Esophagus muscularis mucosa (tissue), 4 donors: Measurements from ENCODE around the gene GFPT2. TPM values are rescaled to one million over a fixed set of nuclear protein-coding genes. Genes with fewer than 3 reads are reported as not detected.

ENCODE experiments used
- DNase-seq: peaks from one replicate; pipeline ENCODE4 v3.0.0-alpha.2; 2017; ENCODE audit errors: extremely low spot score
- H3K27ac ChIP-seq, 4 donors: fragments of 200-600 bp; sonication (generic); replicated peaks in 1 of 4; 1 replicate in 3 of 4; 2 replicates in 1 of 4; pipeline ENCODE4 v1.5.1; 2016 to 2019; ENCODE audit warnings: mild to moderate bottlenecking in 1 of 4
- H3K27me3 ChIP-seq, 4 donors: fragments of 200-600 bp; sonication (generic); one replicate each; pipeline versions ENCODE4 v1.5.1 to v1.6.0; 2016 to 2019
- H3K36me3 ChIP-seq, 4 donors: fragments of 200-600 bp; sonication (generic); one replicate each; pipeline ENCODE4 v1.5.1; 2016 to 2019
- H3K4me1 ChIP-seq, 4 donors: fragments of 200-600 bp; sonication (generic); one replicate each; pipeline ENCODE4 v1.5.1; 2016 to 2019
- H3K4me3 ChIP-seq, 4 donors: fragments of 200-600 bp; sonication (generic); 1 replicate in 2 of 4; 2 replicates in 2 of 4; pipeline ENCODE4 v1.5.1; 2016 to 2019; ENCODE audit warnings: mild to moderate bottlenecking in 4 of 4, moderate library complexity in 1 of 4
- H3K9me3 ChIP-seq, 4 donors: fragments of 200-600 bp; sonication (generic); 1 replicate in 3 of 4; 2 replicates in 1 of 4; pipeline ENCODE4 v1.5.1; 2016 to 2019
- CTCF ChIP-seq, 3 experiments: fragments of 200-600 bp in 2 of 3; fragments of 450-650 bp in 1 of 3; sonication (generic) in 2 of 3; IDR thresholded peaks; one replicate each; pipeline ENCODE4 v1.5.1; 2017 to 2019; ENCODE audit warnings: antibody characterized with exemption in 3 of 3, mild to moderate bottlenecking in 2 of 3, moderate library complexity in 1 of 3
- EP300 ChIP-seq: sonication (generic); formaldehyde crosslinking; IDR thresholded peaks from one replicate; pipeline ENCODE4 v1.6.1; 2017; ENCODE audit warnings: antibody characterized with exemption
- POLR2A ChIP-seq: fragments of 450-650 bp; IDR thresholded peaks from one replicate; pipeline ENCODE4 v1.6.1; 2017; ENCODE audit warnings: antibody characterized with exemption, moderate library complexity, mild to moderate bottlenecking, low read depth
- POLR2AphosphoS5 ChIP-seq, 2 donors: sonication (generic); formaldehyde crosslinking; IDR thresholded peaks; one replicate each; pipeline ENCODE4 v1.6.1; 2017; ENCODE audit warnings: antibody characterized with exemption in 2 of 2
- WGBS: methylation state at CpG from one replicate; pipeline ENCODE4 v1.1.5; 2018; 5-methylcytosine and 5-hydroxymethylcytosine counted together
- intact Hi-C: fragments of 100-400 bp; cut with DNase I; formaldehyde crosslinking; loops from one replicate; pipeline ENCODE4 v1.15.1; 2023
- total RNA-seq, 4 donors: library from RNA; depleted of rRNA; stranded (reverse); fragments of >200 nt; gene quantifications; one replicate each; pipeline versions ENCODE4 v1.1.0 to v1.2.1, GENCODE V29; 2016

Gene GFPT2
- total RNA-seq, 4 donors from 2014 or later: 30.1 to 114 (median 33.6) TPM

DNA sequence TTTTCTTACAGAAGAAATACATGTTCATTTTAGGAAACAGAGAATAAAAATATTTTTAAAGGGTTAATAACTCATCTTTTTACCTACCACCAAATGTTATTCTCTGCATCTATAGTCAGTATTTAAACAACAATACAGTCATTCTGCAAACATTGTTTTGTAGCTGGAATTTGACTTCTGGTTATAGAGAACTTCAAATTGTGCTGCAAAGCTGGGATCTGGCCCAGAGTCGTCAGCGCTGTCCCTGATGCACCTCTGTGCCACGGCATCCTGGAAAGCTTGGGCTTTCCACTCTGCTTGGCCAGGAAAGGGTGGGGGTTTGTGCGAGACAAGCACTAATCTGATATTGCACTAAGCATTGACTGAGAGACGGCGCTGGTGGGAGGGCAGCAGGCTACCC is 5.0 kb upstream of the GFPT2 start:
- H3K9me3 ChIP-seq: no peaks in the 10 kb centered on the region
- peaks cover 0 to 14% (median 0%) of the 10 kb centered on the region in 4 donors for H3K27me3 ChIP-seq
- H3K4me3 ChIP-seq: no peak overlapping the region
- H3K36me3 ChIP-seq: no peaks in the 10 kb centered on the region
- peaks cover 7 to 14% (median 13%) of the 10 kb centered on the region in 4 donors for H3K4me1 ChIP-seq
- no peak for DNase-seq
- intact Hi-C loops: loop anchor here (10.0 kb wide), 2 partner anchors 63 to 137 kb away; partner anchors contain the start of genes CNOT6 and MAPK9
- H3K27ac ChIP-seq: no peak overlapping the region
- no peak for TF ChIP-seq POLR2AphosphoS5 (IDR thresholded peaks at IDR 0.05)
- TF ChIP-seq EP300: no peak
- TF ChIP-seq POLR2A: no peak
- no peak for TF ChIP-seq CTCF (IDR thresholded peaks at IDR 0.05)
- WGBS: 91% methylated on average over 6 of the region's 6 CpGs

DNA sequence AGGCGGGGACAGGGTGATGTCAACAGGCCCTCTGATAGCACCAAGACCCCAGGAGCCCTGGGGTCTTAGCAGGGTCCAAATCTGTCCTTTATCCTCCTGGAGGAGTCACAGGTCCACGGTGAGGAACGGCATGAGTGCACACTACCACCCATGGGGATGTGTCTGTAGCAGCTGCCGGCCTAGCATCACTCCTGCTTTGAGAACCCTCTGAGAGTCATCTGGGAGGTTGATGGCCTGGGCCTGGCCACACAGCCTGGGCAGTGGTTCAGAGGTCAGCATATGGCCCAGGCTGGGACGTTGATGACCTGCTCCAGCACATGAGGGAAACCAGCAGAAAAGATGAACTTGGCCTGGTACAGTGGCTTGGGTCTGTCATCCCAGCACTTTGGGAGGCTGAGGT is 1.8 kb upstream of the GFPT2 start:
- no peak overlapping the region for H3K4me3 ChIP-seq
- intact Hi-C loops: loop anchor here (10.0 kb wide), 2 partner anchors 60 to 140 kb away; partner anchors contain the start of genes CNOT6 and MAPK9
- H3K27ac ChIP-seq: no peak overlapping the region
- H3K27me3 ChIP-seq: peaks cover 0 to 16% (median 0%) of the 10 kb centered on the region in 4 donors
- DNase-seq: no peak
- H3K36me3 ChIP-seq: no peaks in the 10 kb centered on the region
- peaks cover 18 to 41% (median 38%) of the 10 kb centered on the region in 4 donors for H3K4me1 ChIP-seq
- WGBS: 100% methylated on average over 2 of the region's 5 CpGs
- TF ChIP-seq CTCF (IDR thresholded peaks at IDR 0.05) (no peak), POLR2AphosphoS5 (IDR thresholded peaks at IDR 0.05) (no peak), EP300 (no peak), POLR2A (no peak)
- no peaks in the 10 kb centered on the region for H3K9me3 ChIP-seq

DNA sequence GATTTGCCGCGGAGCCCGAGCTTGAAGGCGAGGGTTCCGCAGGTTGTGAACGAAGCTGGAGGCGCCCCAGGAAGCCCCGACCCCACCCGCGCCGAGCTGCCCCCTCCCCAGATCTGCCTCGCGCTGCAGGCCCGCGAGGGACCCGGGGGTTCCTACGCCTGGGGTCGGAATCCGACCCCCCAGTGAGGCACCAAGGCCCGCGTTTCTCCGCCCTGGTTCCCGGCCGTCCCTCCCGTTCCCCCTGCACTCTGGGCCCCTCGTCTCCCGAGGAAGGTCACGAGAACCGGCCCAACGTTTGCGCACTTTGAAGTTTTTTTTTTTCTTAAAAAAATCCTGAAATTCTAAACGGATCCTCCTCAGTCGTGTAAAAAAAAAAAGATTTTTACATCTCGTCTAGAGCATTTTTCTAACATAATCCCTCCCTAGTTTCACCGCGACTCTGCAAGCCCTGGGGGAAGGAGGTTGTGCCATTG is 880 bp upstream of the GFPT2 start:
- Histone ChIP-seq H3K4me3 (peak overlapping the region; percentile 67 to 89 (median 79)), H3K27ac (peak overlapping the region; percentile 78 to 88 (median 82)), H3K27me3 (peaks cover 0 to 16% (median 0%) of the 10 kb centered on the region in 4 donors), H3K9me3 (no peaks in the 10 kb centered on the region), H3K36me3 (no peaks in the 10 kb centered on the region), H3K4me1 (peaks cover 18 to 45% (median 39%) of the 10 kb centered on the region in 4 donors)
- TF ChIP-seq POLR2AphosphoS5 (IDR thresholded peaks at IDR 0.05): no peak
- no peak for TF ChIP-seq CTCF (IDR thresholded peaks at IDR 0.05)
- no peak for TF ChIP-seq POLR2A
- no peak for TF ChIP-seq EP300
- DNase-seq: no peak
- WGBS: 9% methylated on average over 24 of the region's 36 CpGs
- intact Hi-C loops: loop anchor here (10.0 kb wide), 2 partner anchors 59 to 141 kb away; partner anchors contain the start of genes CNOT6 and MAPK9

- no peaks in the 10 kb centered on the region for H3K9me3 ChIP-seq
- TF ChIP-seq POLR2AphosphoS5 (IDR thresholded peaks at IDR 0.05) (peak in 1 of 2 donors; percentile 21), POLR2A (no peak), EP300 (no peak), CTCF (IDR thresholded peaks at IDR 0.05) (peak in 1 of 3 experiments; percentile 8)
- H3K4me3 ChIP-seq: peak overlapping the region; percentile 67 to 89 (median 79)
- peaks cover 0 to 16% (median 0%) of the 10 kb centered on the region in 4 donors for H3K27me3 ChIP-seq
- intact Hi-C loops: loop anchor here (10.0 kb wide), 2 partner anchors 58 to 142 kb away; partner anchors contain the start of genes CNOT6 and MAPK9
- H3K36me3 ChIP-seq: no peaks in the 10 kb centered on the region
- 16% methylated on average over 13 of the region's 95 CpGs for WGBS
- H3K4me1 ChIP-seq: peaks cover 18 to 48% (median 46%) of the 10 kb centered on the region in 4 donors
- DNase-seq: no peak
- H3K27ac ChIP-seq: peak overlapping the region; percentile 78 to 88 (median 82)
Observed at GRCh38 chr5:180352116-180353047, 754 bp downstream of the GFPT2 start.
